GM12801 (cell line): ENCODE measurements around the gene OR5AN1.

Experiments used
- TF ChIP-seq, protein P1 (sequence below): IDR thresholded peaks from one replicate; pipeline ENCODE4 v1.5.1; 2011; ENCODE audit warnings: control low read depth; ENCODE audit not compliant: insufficient read length; ENCODE audit errors: extremely low read depth

OR5AN1 gene, protein sequence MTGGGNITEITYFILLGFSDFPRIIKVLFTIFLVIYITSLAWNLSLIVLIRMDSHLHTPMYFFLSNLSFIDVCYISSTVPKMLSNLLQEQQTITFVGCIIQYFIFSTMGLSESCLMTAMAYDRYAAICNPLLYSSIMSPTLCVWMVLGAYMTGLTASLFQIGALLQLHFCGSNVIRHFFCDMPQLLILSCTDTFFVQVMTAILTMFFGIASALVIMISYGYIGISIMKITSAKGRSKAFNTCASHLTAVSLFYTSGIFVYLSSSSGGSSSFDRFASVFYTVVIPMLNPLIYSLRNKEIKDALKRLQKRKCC

DNA sequence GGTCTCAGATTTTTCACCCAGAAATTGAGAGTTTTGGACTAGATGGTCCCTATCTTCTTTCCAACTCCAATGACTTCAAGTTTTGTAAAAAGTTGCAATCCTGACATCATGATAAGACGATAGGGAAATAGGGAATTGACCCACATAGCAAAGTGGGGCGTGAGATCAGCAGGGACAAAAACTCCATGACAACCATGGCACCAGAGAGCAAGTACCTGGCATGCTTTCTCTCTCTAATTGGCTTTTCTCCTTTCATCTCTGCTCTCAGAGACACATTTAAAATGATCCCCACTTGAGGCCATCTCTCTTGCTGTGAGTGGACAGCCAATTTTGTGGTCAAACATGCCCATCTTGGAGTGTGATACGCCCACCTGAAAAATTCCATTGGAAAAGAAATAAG lies at the start of gene OR5AN1:
Gene OR5AN1 (plus strand): TSS at position 301 of the 400 bp plus-strand sequence. CDS start 5,564 bp downstream, outside the sequence.
- TF ChIP-seq, protein P1, sequence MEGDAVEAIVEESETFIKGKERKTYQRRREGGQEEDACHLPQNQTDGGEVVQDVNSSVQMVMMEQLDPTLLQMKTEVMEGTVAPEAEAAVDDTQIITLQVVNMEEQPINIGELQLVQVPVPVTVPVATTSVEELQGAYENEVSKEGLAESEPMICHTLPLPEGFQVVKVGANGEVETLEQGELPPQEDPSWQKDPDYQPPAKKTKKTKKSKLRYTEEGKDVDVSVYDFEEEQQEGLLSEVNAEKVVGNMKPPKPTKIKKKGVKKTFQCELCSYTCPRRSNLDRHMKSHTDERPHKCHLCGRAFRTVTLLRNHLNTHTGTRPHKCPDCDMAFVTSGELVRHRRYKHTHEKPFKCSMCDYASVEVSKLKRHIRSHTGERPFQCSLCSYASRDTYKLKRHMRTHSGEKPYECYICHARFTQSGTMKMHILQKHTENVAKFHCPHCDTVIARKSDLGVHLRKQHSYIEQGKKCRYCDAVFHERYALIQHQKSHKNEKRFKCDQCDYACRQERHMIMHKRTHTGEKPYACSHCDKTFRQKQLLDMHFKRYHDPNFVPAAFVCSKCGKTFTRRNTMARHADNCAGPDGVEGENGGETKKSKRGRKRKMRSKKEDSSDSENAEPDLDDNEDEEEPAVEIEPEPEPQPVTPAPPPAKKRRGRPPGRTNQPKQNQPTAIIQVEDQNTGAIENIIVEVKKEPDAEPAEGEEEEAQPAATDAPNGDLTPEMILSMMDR: no peak

DNA sequence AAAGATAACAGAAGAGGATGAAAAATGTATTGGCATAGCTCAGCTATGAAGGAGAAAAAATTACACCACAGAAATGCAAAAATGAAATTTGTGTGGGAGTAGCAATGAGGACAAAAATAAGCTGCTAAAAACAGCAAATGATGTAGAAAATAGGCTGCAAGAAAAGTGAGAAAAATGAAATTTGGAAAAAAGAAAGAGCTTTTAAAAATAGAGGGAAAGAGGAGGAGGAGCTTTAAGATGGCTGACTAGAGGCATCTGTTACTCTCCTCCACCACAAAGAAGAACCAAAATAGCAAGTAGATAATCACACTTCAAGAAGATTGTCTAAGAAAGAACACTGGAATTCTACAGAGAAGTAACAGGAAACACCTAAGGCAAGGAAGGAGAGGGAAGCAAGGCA lies 23.7 kb upstream of the OR5AN1 start:
- TF ChIP-seq, protein P1: no peak

DNA sequence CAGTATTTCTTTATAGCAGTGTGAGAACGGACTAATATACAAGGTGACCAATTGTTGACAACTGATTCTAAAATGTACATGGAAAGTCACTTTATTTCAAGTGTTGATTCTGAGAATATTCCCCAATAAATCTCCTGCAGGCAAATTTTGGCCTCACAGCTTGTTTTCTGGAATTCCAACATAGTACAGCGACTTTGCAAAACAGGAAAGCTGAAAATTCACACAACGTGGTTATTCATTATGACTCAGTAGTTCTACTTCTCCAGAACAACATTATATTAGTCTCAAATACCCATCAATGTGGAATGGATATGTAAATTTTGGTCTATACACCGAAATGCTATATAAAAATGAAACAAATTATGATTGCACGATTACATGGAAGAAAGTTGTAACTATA lies 22.5 kb upstream of the OR5AN1 start:
- TF ChIP-seq, protein P1: no peak

DNA sequence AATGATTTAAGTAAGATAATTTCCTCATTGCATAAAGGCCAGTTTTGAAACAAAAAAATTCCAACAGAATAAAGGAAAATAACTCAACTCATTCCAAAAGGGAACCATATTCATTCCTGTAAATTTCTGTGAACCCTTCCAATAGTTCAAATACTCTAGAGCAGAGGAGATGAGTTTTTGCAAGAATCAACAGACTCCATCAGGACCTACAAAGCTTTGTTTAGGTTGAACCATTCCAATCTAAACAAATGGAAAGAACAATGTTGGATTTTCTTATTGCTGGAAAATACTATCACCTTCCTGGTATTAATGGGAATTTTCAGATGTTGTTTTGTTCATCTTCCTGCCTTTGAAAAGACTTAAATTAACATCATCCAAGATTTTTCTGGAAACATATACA lies 21.8 kb upstream of the OR5AN1 start:
- TF ChIP-seq, protein P1: no peak

DNA sequence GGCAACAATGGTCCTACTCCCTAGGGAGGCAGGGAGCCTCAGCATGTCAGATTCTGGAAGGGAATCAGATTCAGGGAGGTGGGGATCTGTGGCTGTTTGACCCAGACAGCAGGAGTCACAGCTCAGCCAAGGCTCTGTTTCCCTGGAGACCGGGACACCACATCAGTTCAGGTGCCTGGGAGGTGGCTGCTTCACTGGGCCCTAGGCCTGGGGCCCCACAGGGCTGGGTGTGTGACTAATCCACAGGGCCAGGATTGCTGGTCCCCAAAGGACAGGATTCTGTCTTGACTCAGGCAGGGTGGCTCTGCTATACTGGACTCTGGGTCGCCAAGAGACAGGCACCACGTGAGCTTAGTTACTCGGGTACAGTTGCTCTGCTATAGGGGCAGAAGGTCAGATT lies 3.5 kb upstream of the OR5AN1 start:
- TF ChIP-seq, protein P1: no peak

DNA sequence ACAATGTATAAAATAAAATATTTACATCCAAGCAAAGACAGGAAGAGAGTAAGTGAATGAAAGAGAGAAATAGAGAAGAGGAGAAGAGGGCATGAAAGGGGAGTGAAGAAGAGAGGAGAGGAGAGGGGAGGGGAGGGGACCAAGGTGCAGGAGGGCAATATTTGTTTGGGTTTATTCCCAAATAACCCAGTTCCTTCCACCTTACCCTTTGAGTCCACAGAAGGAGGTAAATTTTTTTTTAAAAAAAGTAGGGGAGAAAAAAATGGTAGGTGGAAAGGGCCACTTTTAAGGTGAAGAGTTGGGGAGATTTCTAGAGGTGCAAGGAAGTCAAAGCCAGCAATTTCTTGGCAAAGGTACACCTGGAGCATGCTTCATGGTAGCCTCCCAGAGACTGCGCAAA lies 2.1 kb upstream of the OR5AN1 start:
- TF ChIP-seq, protein P1: no peak

DNA sequence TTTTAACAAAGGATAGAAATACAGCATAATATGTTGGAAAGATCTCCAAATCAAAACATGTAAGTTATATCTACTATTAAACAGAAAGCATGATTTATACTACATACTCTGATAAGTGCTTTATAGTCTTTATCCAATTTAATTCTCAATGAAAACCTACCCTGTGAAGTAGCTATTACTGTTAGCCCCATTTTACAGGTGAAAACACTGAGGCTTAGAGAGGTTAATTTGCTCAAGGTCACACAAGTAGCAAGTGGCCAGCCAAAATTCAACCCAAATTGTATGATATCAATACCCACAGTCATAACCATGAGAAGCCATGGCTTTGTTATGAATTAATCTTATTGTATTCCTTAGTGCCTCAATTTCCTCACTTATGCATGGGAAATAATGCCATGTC lies 675 bp upstream of the OR5AN1 start:
- TF ChIP-seq, protein P1: no peak
